Left renal cortex interstitium (tissue), 4 donors: ENCODE results near the gene AGAP1. TPM values are rescaled to one million over a fixed set of nuclear protein-coding genes. Genes with fewer than 3 reads are reported as not detected.

Experiments used
- DNase-seq, 4 donors: peaks; one replicate each; pipeline ENCODE4 v3.0.0-alpha.2; 2013; ENCODE audit warnings: low read depth in 4 of 4, low spot score in 2 of 4, missing footprints in 1 of 4
- polyA plus RNA-seq, 4 donors: library from polyadenylated mRNA; unstranded; fragments of 120-200 nt; gene quantifications; one replicate each; pipeline ENCODE4 v1.2.1, GENCODE V29; 2013; ENCODE audit not compliant: insufficient read length in 4 of 4

Gene AGAP1
- polyA plus RNA-seq, 4 donors, result 18.1 to 22.7 (median 19.7) TPM

GRCh38 chr2:236156095-236156859 lies 662.4 kb downstream of the AGAP1 start:
- DNase-seq, result no peak

DNA sequence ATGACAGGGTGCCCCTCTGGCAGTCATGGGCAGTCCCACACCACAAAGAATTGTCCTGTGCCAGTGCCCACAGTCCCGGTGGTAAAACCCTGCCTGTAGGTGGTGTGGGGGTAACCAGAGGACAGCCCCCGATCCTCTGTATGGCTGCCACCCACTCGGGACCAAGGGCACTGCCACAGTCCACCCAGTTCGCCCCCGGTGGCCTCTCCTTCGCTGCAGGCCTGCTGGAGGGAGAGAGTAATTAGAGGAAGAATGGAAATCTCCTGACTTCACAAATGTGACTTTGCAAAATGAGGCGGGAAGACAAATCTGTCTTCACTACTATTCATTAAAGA lies 663.0 kb downstream of the AGAP1 start:
- no peak for DNase-seq

DNA sequence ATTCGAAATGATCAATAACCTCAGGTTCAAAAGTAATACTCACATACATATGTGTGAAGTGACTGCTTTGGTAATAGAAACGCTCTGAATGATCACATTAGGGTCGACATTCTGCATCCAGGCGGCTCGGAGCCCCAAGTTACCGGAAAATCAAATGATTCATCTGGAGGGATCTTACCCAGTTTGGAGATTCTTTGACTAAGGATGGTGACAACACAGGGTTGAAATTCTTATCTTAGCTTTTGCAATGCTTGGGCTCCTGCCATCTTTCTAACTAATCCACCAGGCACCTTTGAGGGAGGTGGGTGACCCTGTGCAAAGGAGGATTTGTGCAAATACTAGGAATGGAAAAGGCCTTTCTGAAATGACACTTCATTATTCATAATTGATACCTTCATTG lies 663.5 kb downstream of the AGAP1 start:
- DNase-seq, result no peak

- no peak for DNase-seq
Observed at GRCh38 chr2:236157815-236158498, 664.1 kb downstream of the AGAP1 start.

DNA sequence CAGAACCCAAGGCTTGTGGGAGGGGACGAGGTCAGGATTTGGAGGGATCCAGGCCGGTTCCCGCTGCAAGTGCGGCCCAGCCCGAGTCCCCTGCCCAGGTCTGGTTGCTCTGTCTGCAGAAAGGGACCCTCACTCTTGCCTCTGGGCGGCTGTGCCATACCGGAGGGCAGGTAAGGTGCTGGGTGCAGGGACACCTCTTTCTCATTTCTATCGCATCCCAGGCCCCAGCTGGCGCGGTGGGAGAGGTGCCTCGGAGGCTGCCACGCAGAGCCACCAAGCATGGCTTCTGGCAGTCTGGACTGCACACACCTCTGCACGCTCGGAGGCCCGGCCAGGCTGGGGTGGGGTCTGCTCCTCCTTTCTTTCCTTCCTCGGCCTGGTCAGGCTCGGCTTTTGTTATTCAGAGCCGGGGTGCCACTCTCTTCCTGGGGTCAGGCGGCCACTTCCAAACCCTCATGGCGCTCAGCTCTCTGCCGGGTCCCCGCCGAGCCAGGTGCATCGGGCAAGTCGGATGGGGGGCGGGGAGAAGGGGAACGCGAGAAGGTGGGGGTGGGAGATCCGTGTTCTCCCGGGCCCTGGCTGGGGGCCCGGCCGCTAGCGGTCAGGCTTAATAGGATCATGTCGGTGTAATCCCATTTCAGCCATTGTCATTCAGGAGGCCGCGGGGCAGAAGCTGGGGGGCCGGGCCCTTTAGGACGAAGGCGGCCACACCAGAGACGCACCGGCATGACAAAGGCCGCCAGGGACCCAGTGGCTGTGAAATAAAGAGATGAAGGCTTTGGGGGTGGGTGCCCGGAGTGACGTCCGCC lies 665.3 kb downstream of the AGAP1 start:
- no peak for DNase-seq

GRCh38 chr2:236159778-236160170 lies 665.9 kb downstream of the AGAP1 start:
- no peak for DNase-seq

- no peak for DNase-seq
Observed at GRCh38 chr2:236160366-236161081, 666.7 kb downstream of the AGAP1 start.

- no peak for DNase-seq
Observed at GRCh38 chr2:236161082-236161462, 667.2 kb downstream of the AGAP1 start.

GRCh38 chr2:236161531-236161930 lies 667.7 kb downstream of the AGAP1 start:
- DNase-seq, result no peak

DNA sequence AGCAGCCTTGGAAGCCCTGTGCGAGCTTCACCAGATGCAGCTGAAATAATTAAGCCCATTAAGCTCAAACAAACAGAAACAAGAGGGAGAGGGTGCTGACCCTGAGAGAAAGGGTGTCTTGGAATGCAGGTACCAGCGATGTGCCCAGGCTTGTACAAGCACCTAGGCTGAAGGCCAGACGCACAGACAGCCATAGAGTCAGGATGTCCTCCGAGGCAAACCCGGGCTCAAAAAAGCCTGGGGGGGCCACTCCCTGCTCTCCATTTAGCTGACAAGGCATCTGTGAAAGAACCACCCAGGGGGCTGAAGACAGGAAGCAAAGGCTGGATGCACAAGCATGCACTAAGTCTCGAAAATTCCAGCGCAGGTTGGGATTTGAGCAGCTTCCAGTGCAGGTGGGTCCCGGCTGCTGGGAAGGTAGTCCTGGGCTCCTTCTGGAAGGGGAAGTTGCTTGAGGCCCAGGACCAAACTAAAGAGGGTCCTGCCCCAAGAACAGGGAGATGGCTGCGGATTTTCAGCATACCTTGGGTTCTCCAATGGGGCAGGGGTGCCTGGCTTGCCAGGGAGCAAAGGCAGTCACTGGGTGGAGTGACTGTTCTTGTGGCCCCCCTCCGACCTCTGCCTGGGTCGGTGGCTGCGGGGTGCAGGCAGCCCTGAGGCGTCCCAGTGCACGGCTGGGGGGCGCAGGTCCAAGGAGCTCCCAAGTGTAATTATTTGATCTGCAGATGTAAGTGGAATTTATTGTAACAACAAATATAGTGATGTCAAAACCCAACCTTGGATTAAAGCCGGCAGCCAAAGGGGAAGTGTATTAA lies 668.4 kb downstream of the AGAP1 start:
- DNase-seq, result no peak

DNA sequence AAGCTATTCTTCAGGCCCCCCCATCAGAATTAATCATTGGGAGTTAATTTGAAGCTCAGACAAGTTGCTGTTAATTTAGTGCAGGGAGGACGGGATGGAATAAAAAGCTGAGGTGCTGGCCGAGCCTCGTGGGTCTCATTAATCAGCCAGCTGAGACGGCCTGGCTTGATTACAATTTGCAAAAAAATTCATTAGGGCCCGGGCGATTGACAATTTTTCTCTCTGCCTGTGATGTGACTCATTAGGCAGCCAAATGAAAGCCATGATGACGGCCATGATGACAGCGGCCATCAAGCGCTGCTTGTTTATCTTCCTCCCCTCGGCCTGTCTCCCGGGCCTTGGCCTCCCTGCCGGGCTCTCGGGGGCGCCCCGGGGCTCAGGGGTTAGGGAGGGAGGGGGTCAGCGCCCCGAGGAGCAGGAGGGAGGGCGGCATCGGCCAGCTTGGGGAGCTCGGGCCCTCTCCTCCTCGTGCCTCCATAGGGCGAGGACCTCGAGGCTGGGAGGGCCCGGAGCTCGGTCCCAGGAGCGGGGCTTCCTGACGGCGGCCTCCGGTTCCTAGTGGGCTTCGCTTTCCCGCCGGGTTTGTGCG lies 669.1 kb downstream of the AGAP1 start:
- no peak for DNase-seq

DNA sequence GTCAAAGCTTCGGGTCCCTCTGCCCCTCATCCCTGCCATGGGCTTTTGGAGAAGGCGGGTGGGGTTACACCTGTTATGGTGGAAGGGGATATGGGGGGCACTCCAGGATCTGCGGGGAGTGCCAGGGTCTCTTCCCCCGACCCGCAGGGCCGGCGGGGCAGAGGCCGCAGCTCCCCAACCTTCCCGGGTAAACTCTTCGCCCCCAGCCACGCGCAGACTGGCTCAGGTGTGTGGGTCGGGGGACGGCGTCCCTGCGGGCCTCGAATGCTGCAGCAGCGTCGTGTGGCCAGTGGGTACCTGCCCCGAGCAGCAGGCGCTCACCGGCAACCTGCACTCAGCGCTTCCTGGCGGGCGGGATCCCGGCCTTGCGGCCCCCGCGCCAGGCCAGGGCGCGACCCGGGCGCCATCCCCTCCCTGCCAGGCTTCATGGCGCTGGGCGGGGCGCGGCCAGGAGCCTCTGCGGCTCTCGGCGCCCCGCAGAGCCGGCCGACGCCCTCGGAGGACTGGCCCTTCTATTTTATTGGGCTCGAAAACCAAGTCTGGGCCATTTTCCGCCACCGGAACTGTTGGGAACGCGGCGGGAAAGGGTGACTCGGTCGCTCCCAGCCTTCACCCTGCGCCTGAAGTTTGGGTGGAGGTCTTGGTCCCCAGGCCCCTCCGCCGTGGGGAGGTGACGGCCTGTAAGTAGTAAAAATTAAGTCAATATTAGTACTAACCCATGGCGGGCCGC lies 669.8 kb downstream of the AGAP1 start:
- DNase-seq, result no peak

- no peak for DNase-seq
Observed at GRCh38 chr2:236164201-236164924, 670.5 kb downstream of the AGAP1 start.

- no peak for DNase-seq
Observed at GRCh38 chr2:236164925-236165841, 671.3 kb downstream of the AGAP1 start.

- DNase-seq, result no peak
Observed at GRCh38 chr2:236165842-236166795, 672.3 kb downstream of the AGAP1 start.

- no peak for DNase-seq
Observed at GRCh38 chr2:236166796-236167296, 673.0 kb downstream of the AGAP1 start.
